Ovary (tissue), 9 donors: ENCODE measurements around the gene COMMD2. TPM values are rescaled to one million over a fixed set of nuclear protein-coding genes. Genes with fewer than 3 reads are reported as not detected.
A peak's percentile ranks its signal among the peaks of the same experiment; 100 is the strongest.

Experiments used
- DNase-seq, 5 donors: peaks; one replicate each; pipeline ENCODE4 v3.0.0-alpha.2; 2019 to 2020
- H3K27ac ChIP-seq, 2 donors: fragments of 200-600 bp; one replicate each; pipeline versions ENCODE4 v1.5.1 to v1.8.0; 2019 to 2022
- H3K27me3 ChIP-seq: fragments of 200-600 bp; one replicate; pipeline ENCODE4 v1.8.0; 2022
- H3K36me3 ChIP-seq: fragments of 200-600 bp; sonication (generic); one replicate; pipeline ENCODE4 v1.5.1; 2019
- H3K4me1 ChIP-seq: one replicate; pipeline ENCODE4 v1.8.1; 2013; ENCODE audit warnings: mild to moderate bottlenecking, moderate library complexity; ENCODE audit not compliant: insufficient read depth
- H3K4me3 ChIP-seq: fragments of 200-600 bp; sonication (generic); one replicate; pipeline ENCODE4 v1.5.1; 2017
- H3K9me3 ChIP-seq, 2 donors: fragments of 200-600 bp in 1 of 2; sonication (generic) in 1 of 2; one replicate each; pipeline versions ENCODE4 v1.5.1 to v1.8.1; 2013 to 2019; ENCODE audit warnings: mild to moderate bottlenecking in 1 of 2, moderate library complexity in 1 of 2
- EP300 ChIP-seq: sonication (generic); formaldehyde crosslinking; IDR thresholded peaks from one replicate; pipeline ENCODE4 v1.6.1; 2017; ENCODE audit warnings: antibody characterized with exemption
- POLR2A ChIP-seq: fragments of 450-650 bp; IDR thresholded peaks from one replicate; pipeline ENCODE4 v1.6.1; 2017; ENCODE audit warnings: antibody characterized with exemption, mild to moderate bottlenecking, moderate library complexity
- WGBS, 3 donors: extraction: QIAGEN DNeasy Blood & Tissue Kit in 1 of 3; methylation state at CpG; one replicate each; pipeline versions ENCODE4 v1.1.5 to v1.1.7; 2013 to 2017; 5-methylcytosine and 5-hydroxymethylcytosine counted together
- intact Hi-C, 4 donors: fragments of 100-400 bp; cut with DNase I; formaldehyde crosslinking; loops; one replicate each; pipeline versions ENCODE4 v1.11.0 to v1.15.1; 2022 to 2023
- polyA plus RNA-seq, 2 donors: library from polyadenylated mRNA; stranded (reverse); fragments of 200-250 nt in 1 of 2; fragments of 350-450 nt in 1 of 2; fragmentation: Illumina TruSeq in 1 of 2; extraction: RNeasy Lipid Tissue Mini Kit (QIAGEN cat#74804) in 1 of 2; gene quantifications; one replicate each; pipeline ENCODE4 v1.2.3, GENCODE V29; 2013 to 2014
- total RNA-seq, 7 donors: library from RNA; depleted of rRNA in 2 of 7; stranded (reverse); fragments of >200 nt in 2 of 7; fragmentation: NEBNext Ultra II Directional in 3 of 7; extraction: Animal tissue kit (Norgen Biotek cat#: 25700) in 3 of 7; gene quantifications; one replicate each; pipeline versions ENCODE4 v1.1.0 to v1.2.4, GENCODE V29; 2016 to 2023
- TF ChIP-seq, protein P1 (sequence below), 3 donors: fragments of 450-650 bp in 2 of 3; fragments of 200-600 bp in 1 of 3; IDR thresholded peaks; one replicate each; pipeline versions ENCODE4 v1.5.1 to v1.8.0; 2016 to 2022; ENCODE audit warnings: antibody characterized with exemption in 3 of 3, mild to moderate bottlenecking in 1 of 3
- donor health status: DM: no; HTN: no; CAD: no; lungs with moderate emphysema.
- donor health status: DM: no; HTN: no; CAD: no.
- donor health status: Bipolar disorder and iron deficiency.
- donor health status: DM: yes; HTN: yes; CAD: no.
- donor health status: DM: no; HTN: no; CAD: no.
- donor health status: DM: yes; HTN: yes; CAD: no.

Gene COMMD2
- total and polyA plus RNA-seq, 9 donors, result 15.6 to 40.9 (median 32.3) TPM

DNA sequence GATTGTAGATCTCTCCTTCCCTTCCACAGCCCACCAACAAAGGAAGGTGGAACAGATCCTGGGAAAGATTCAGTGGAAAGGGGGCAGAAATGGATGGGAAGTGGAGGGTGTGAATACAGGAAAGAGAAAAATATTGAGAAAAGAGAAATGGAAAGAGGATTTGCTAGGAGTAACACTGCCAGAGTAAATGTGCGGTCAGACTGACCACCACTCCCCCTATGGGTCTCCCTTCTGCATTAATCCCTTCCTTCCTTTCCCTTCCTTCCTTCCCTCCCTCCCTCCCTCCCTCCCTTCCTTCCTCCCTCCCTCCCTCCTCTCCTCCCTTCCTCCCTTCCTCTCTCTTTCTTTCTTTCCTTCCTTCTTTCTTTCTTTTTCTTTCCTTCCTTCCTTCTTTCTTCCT lies 12.0 kb upstream of the COMMD2 start:
- Histone ChIP-seq H3K27me3 (no peaks in the 10 kb centered on the region), H3K4me1 (no peaks in the 10 kb centered on the region), H3K36me3 (no peaks in the 10 kb centered on the region), H3K27ac (no peak overlapping the region), H3K9me3 (no peaks in the 10 kb centered on the region), H3K4me3 (no peak overlapping the region)
- no peak for DNase-seq
- intact Hi-C loops, result no loop called here
- TF ChIP-seq, protein P1, sequence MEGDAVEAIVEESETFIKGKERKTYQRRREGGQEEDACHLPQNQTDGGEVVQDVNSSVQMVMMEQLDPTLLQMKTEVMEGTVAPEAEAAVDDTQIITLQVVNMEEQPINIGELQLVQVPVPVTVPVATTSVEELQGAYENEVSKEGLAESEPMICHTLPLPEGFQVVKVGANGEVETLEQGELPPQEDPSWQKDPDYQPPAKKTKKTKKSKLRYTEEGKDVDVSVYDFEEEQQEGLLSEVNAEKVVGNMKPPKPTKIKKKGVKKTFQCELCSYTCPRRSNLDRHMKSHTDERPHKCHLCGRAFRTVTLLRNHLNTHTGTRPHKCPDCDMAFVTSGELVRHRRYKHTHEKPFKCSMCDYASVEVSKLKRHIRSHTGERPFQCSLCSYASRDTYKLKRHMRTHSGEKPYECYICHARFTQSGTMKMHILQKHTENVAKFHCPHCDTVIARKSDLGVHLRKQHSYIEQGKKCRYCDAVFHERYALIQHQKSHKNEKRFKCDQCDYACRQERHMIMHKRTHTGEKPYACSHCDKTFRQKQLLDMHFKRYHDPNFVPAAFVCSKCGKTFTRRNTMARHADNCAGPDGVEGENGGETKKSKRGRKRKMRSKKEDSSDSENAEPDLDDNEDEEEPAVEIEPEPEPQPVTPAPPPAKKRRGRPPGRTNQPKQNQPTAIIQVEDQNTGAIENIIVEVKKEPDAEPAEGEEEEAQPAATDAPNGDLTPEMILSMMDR (IDR thresholded peaks at IDR 0.05), result no peak
- TF ChIP-seq EP300, result no peak
- no peak for TF ChIP-seq POLR2A
- WGBS, 3 donors, result 27 to 56% (median 48%) methylated on average over 1 of the region's 1 CpG

DNA sequence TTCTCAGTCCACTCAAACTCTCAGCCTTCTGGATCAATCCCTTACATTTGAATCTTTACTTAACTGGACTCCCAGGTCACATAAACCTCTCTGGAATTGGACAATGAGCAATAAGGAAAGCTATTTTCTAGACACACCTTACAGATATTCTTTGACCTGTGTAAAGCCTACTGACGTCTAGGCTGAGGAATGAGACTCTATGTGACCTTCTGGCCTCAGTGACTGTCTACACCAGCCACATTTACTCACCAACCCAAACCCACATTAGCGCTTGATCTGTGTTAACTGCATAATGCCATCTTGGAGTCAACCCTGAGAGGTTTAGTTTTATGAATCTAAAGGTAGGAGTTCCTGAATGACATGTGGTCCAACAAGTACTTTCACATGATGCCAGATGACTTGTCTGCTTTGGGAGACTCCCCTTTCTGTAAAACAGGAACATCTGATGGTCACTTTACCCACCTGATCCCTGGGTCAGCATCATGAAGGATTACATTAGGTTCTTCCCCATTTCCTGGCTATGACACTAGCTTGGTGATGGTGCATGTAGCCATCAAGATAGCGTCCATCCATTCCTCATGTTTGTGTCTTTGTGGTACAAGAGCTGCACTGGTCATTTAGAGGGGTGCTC lies 11.4 kb upstream of the COMMD2 start:
- Histone ChIP-seq H3K36me3 (no peaks in the 10 kb centered on the region), H3K9me3 (no peaks in the 10 kb centered on the region), H3K27ac (no peak overlapping the region), H3K4me3 (no peak overlapping the region), H3K27me3 (no peaks in the 10 kb centered on the region), H3K4me1 (no peaks in the 10 kb centered on the region)
- intact Hi-C loops, result no loop called here
- TF ChIP-seq, protein P1 (IDR thresholded peaks at IDR 0.05), result no peak
- TF ChIP-seq EP300, result no peak
- TF ChIP-seq POLR2A, result no peak
- no peak for DNase-seq
- 66 to 70% (median 68%) methylated on average over 3 of the region's 3 CpGs for WGBS, 3 donors

GRCh38 chr3:149753717-149754116 lies 1.4 kb upstream of the COMMD2 start:
- Histone ChIP-seq H3K27me3 (no peaks in the 10 kb centered on the region), H3K36me3 (no peaks in the 10 kb centered on the region), H3K9me3 (no peaks in the 10 kb centered on the region), H3K27ac (no peak overlapping the region), H3K4me1 (no peaks in the 10 kb centered on the region), H3K4me3 (no peak overlapping the region)
- no peak for DNase-seq
- intact Hi-C loops, result no loop called here
- TF ChIP-seq EP300 (no peak), POLR2A (no peak)
- TF ChIP-seq, protein P1 (IDR thresholded peaks at IDR 0.05), result no peak

- Histone ChIP-seq H3K36me3 (no peaks in the 10 kb centered on the region), H3K4me1 (no peaks in the 10 kb centered on the region), H3K27me3 (no peaks in the 10 kb centered on the region), H3K27ac (no peak overlapping the region), H3K9me3 (no peaks in the 10 kb centered on the region), H3K4me3 (peak overlapping the region; percentile 81)
- no peak for DNase-seq
- intact Hi-C loops, result no loop called here
- no peak for TF ChIP-seq POLR2A
- TF ChIP-seq EP300, result no peak
- TF ChIP-seq, protein P1 (IDR thresholded peaks at IDR 0.05), result no peak
These were observed 473 bp upstream of the COMMD2 start for GRCh38 chr3:149752788-149753136.
